HepG2 (cell line): ENCODE results near the gene SGMS1. TPM values are rescaled to one million over a fixed set of nuclear protein-coding genes. Genes with fewer than 3 reads are reported as not detected.

Experiments
- ATAC-seq: fragments of 200-7000 bp; cut with Tn5 transposase; 3 replicates; pipeline ENCODE4 v1.9.1; 2020; ENCODE audit warnings: mild to moderate bottlenecking, moderate library complexity
- BruUV-seq: library from RNA; stranded (reverse); fragments of 400-500 nt; replicated peaks from 2 replicates; lab custom pipeline; 2021; lab: Mats Ljungman, UMichigan
- CTCF ChIA-PET: fragments of 300-600 bp; formaldehyde crosslinking; extraction: SDS; loops from one replicate; lab custom pipeline; 2021; ENCODE audit warnings: low total read pairs, inconsistent platforms, low intra/inter-chr PET ratio; lab: Yijun Ruan, JAX
- POLR2A ChIA-PET: fragments of 350-600 bp; sonication (Branson Sonifier 250); formaldehyde crosslinking; loops from one replicate; lab custom pipeline; 2020; ENCODE audit warnings: antibody characterized with exemption, inconsistent platforms; lab: Yijun Ruan, JAX
- DNase-seq: peaks from one replicate; pipeline ENCODE4 v3.0.0-alpha.2; 2015; ENCODE audit warnings: low spot score
- FAIRE-seq: peaks from 3 replicates; lab custom pipeline; 2011; peaks lifted over from hg19 to GRCh38; lab: Jason Lieb, UNC
- H2AFZ ChIP-seq: one replicate; pipeline ENCODE4 v1.6.1; 2011; ENCODE audit warnings: low read length, inconsistent platforms
- H3K27ac ChIP-seq: fragments of 300-600 bp; 3 replicates; pipeline ENCODE4 v1.8.0; 2011; ENCODE audit warnings: mixed run types, mild to moderate bottlenecking, mixed read lengths, low read length, inconsistent platforms; ENCODE audit not compliant: insufficient read depth; ENCODE audit errors: extremely low read length
- H3K27me3 ChIP-seq, 2 experiments: fragments of 200-600 bp in 1 of 2; 2 replicates in 1 of 2; 3 replicates in 1 of 2; pipeline versions ENCODE4 v1.6.0 to v1.8.0; 2011; ENCODE audit warnings: low read length in 2 of 2, mild to moderate bottlenecking in 2 of 2, moderate library complexity in 2 of 2, inconsistent platforms in 1 of 2; ENCODE audit not compliant: insufficient read depth in 2 of 2, control insufficient read depth in 1 of 2
- H3K36me3 ChIP-seq, 2 experiments: fragments of 200-600 bp in 1 of 2; replicated peaks in 1 of 2; 2 replicates in 1 of 2; 3 replicates in 1 of 2; pipeline versions ENCODE4 v1.5.1 to v1.8.0; 2011; ENCODE audit warnings: low read length in 2 of 2, inconsistent platforms in 1 of 2; ENCODE audit not compliant: insufficient read depth in 2 of 2, control insufficient read depth in 1 of 2
- H3K4me1 ChIP-seq: 2 replicates; pipeline ENCODE4 v1.5.1; 2012; ENCODE audit warnings: low read length, inconsistent platforms; ENCODE audit not compliant: insufficient read depth
- H3K4me2 ChIP-seq: 2 replicates; pipeline ENCODE4 v1.6.0; 2011; ENCODE audit warnings: low read depth, low read length, inconsistent platforms
- H3K4me3 ChIP-seq, 3 experiments: fragments of 200-600 bp in 1 of 3; sonication (generic), shearing (Covaris generic) in 1 of 3; replicated peaks in 1 of 3; 2 replicates each; pipeline ENCODE4 v1.5.1; 2011 to 2016; ENCODE audit warnings: low read length in 3 of 3, inconsistent platforms in 2 of 3, low read depth in 2 of 3, mild to moderate bottlenecking in 2 of 3, control low read depth in 1 of 3, mixed read lengths in 1 of 3; ENCODE audit not compliant: insufficient read depth in 1 of 3
- H3K79me2 ChIP-seq: one replicate; pipeline ENCODE4 v1.6.1; 2011; ENCODE audit warnings: low read length, inconsistent platforms; ENCODE audit not compliant: insufficient read depth
- H3K9ac ChIP-seq: 2 replicates; pipeline ENCODE4 v1.6.0; 2011; ENCODE audit warnings: mild to moderate bottlenecking, low read depth, low read length, inconsistent platforms; ENCODE audit not compliant: insufficient read depth
- H3K9me3 ChIP-seq: 2 replicates; pipeline ENCODE4 v1.5.1; 2012; ENCODE audit warnings: mild to moderate bottlenecking, low read length
- H4K20me1 ChIP-seq: 2 replicates; pipeline ENCODE4 v1.6.0; 2011; ENCODE audit warnings: inconsistent platforms, mild to moderate bottlenecking, low read length, moderate library complexity; ENCODE audit not compliant: insufficient read depth
- ATF6 ChIP-seq: sonication (generic); formaldehyde crosslinking; conservative IDR thresholded peaks from 2 replicates; pipeline ENCODE4 v1.4.0; 2020; ENCODE audit warnings: missing genetic modification reagents
- BORCS8-MEF2B ChIP-seq: sonication (generic); formaldehyde crosslinking; IDR thresholded peaks from 2 replicates; pipeline ENCODE4 v1.8.0; 2022; ENCODE audit warnings: mild to moderate bottlenecking, missing genetic modification reagents
- CCDC6 ChIP-seq: sonication (generic); formaldehyde crosslinking; IDR thresholded peaks from 2 replicates; pipeline ENCODE4 v1.8.1; 2022; ENCODE audit warnings: mild to moderate bottlenecking, missing genetic modification reagents, moderate library complexity
- CENPT ChIP-seq: sonication (generic); formaldehyde crosslinking; IDR thresholded peaks from 2 replicates; pipeline ENCODE4 v1.8.0; 2022; ENCODE audit warnings: low read depth, mild to moderate bottlenecking, moderate library complexity, missing genetic modification reagents
- FOXO4 ChIP-seq: sonication (generic); formaldehyde crosslinking; conservative IDR thresholded peaks from 2 replicates; pipeline ENCODE4 v1.8.1; 2023; ENCODE audit warnings: missing genetic modification reagents
- HNRNPK ChIP-seq: fragments of 200-400 bp; formaldehyde crosslinking; IDR thresholded peaks from 2 replicates; pipeline ENCODE4 v1.6.1; 2018; ENCODE audit warnings: low read length, low read depth, moderate library complexity, mild to moderate bottlenecking; ENCODE audit not compliant: poor library complexity, severe bottlenecking
- MXI1 ChIP-seq: IDR thresholded peaks from 3 replicates; pipeline ENCODE4 v1.6.1; 2012; ENCODE audit warnings: low read depth, low read length, inconsistent platforms, borderline replicate concordance
- SALL2 ChIP-seq: sonication (generic); formaldehyde crosslinking; IDR thresholded peaks from 2 replicates; pipeline ENCODE4 v1.8.1; 2023; ENCODE audit warnings: mild to moderate bottlenecking, missing genetic modification reagents, inconsistent platforms
- SMC3 ChIP-seq: IDR thresholded peaks from 2 replicates; pipeline ENCODE4 v1.6.1; 2011; ENCODE audit warnings: low read length, improper control_type of control experiment
- YY1 ChIP-seq: IDR thresholded peaks from 2 replicates; pipeline ENCODE4 v1.6.1; 2011; ENCODE audit warnings: low read length, low read depth, moderate library complexity, mild to moderate bottlenecking; ENCODE audit not compliant: insufficient read depth, insufficient replicate concordance
- ZNF362 ChIP-seq: sonication (generic); formaldehyde crosslinking; IDR thresholded peaks from 2 replicates; pipeline ENCODE4 v1.4.0; 2020; ENCODE audit warnings: missing genetic modification reagents, mild to moderate bottlenecking, borderline replicate concordance
- ZNF530 ChIP-seq: sonication (generic); formaldehyde crosslinking; IDR thresholded peaks from 2 replicates; pipeline ENCODE4 v1.5.0; 2020; ENCODE audit warnings: low read depth, mild to moderate bottlenecking, missing genetic modification reagents
- ZNF747 ChIP-seq: sonication (generic); formaldehyde crosslinking; IDR thresholded peaks from 2 replicates; pipeline ENCODE4 v1.8.1; 2023; ENCODE audit warnings: missing genetic modification reagents, mild to moderate bottlenecking, borderline replicate concordance
- ZNF777 ChIP-seq: sonication (generic); formaldehyde crosslinking; IDR thresholded peaks from 2 replicates; pipeline ENCODE4 v1.4.0; 2020; ENCODE audit warnings: missing genetic modification reagents
- ZSCAN22 ChIP-seq: sonication (generic); formaldehyde crosslinking; IDR thresholded peaks from 2 replicates; pipeline ENCODE4 v1.4.0; 2020; ENCODE audit warnings: mild to moderate bottlenecking, missing genetic modification reagents
- WGBS: methylation state at CpG from one replicate; pipeline ENCODE4 v1.1.6; 2017; ENCODE audit warnings: low lambda C conversion rate; 5-methylcytosine and 5-hydroxymethylcytosine counted together
- in situ Hi-C: cut with HindIII; loops from 2 replicates; pipeline ENCODE4 v1.10.0; 2017; ENCODE audit warnings: low pct_unique_long_range_greater_than_20kb; ENCODE audit not compliant: extremely low pct_ligation_motif_present
- intact Hi-C: fragments of 100-400 bp; cut with micrococcal nuclease; formaldehyde crosslinking; loops from one replicate; pipeline ENCODE4 v1.10.0; 2022; ENCODE audit not compliant: unreplicated experiment
- polyA plus RNA-seq, 8 experiments: library from polyadenylated mRNA; depleted of rRNA in 3 of 8; stranded (reverse) in 7 of 8; unstranded in 1 of 8; fragments of >200 nt; fragmentation: Illumina TruSeq in 4 of 8; extraction: Trizol in 4 of 8; gene quantifications; 2 replicates each; pipeline versions ENCODE4 v1.2.1 to v1.2.3, GENCODE V29; 2011 to 2016; ENCODE audit warnings: low read depth in 4 of 8, missing spikeins in 1 of 8, mixed read lengths in 1 of 8; ENCODE audit not compliant: insufficient read depth in 1 of 8
- total RNA-seq, 5 experiments: library from RNA; depleted of rRNA; stranded (reverse); fragments of >200 nt; fragmentation: Illumina TruSeq; extraction: Trizol; gene quantifications; 2 replicates each; pipeline ENCODE4 v1.2.3, GENCODE V29; 2016; ENCODE audit warnings: low read depth in 1 of 5

Gene SGMS1
- total and polyA plus RNA-seq, 2 of the 13 experiments (the other 11 are each of a cell fraction or from before 2014, with no cell fraction given): 6.5 to 15.1 TPM

GRCh38 chr10:50343702-50344331, 279.9 kb downstream of the SGMS1 start (continued):
- TF ChIP-seq ZNF747 (CRISPR knock-in tag) (no peak), YY1 (no peak), ATF6 (CRISPR knock-in tag) (no peak), ZNF530 (no peak), CENPT (CRISPR knock-in tag) (no peak), ZSCAN22 (no peak)

- ChIA-PET CTCF (no interaction called here), POLR2A (no interaction called here)
- Histone ChIP-seq H3K36me3 (peaks cover 4 to 12% of the 10 kb centered on the region in 2 experiments), H3K27me3 (no peaks in the 10 kb centered on the region), H3K4me1 (no peaks in the 10 kb centered on the region), H4K20me1 (no peaks in the 10 kb centered on the region), H2AFZ (no peak overlapping the region), H3K9me3 (no peaks in the 10 kb centered on the region), H3K27ac (no peak overlapping the region), H3K9ac (no peak overlapping the region), H3K79me2 (no peaks in the 10 kb centered on the region), H3K4me2 (no peak overlapping the region), H3K4me3 (no peak overlapping the region)
- BruUV-seq: no TSS peak
- FAIRE-seq (no peak), DNase-seq (no peak), ATAC-seq (no peak)
- intact Hi-C loops (no loop called here), in situ Hi-C loops (no loop called here)
- 90% methylated on average over 2 of the region's 2 CpGs for WGBS
- TF ChIP-seq SALL2 (CRISPR knock-in tag): no peak
- TF ChIP-seq ZNF362 (CRISPR knock-in tag): no peak
- no peak for TF ChIP-seq HNRNPK
- TF ChIP-seq BORCS8-MEF2B (CRISPR knock-in tag): no peak
- TF ChIP-seq SMC3: no peak
- TF ChIP-seq FOXO4 (CRISPR knock-in tag): no peak
- no peak for TF ChIP-seq CCDC6
- no peak for TF ChIP-seq ZNF777 (CRISPR knock-in tag)
- no peak for TF ChIP-seq MXI1
Observed at GRCh38 chr10:50341987-50342386, 281.8 kb downstream of the SGMS1 start.
